Spleen (tissue), 11 donors: ENCODE results near the gene EVA1A. TPM values are rescaled to one million over a fixed set of nuclear protein-coding genes. Genes with fewer than 3 reads are reported as not detected.

Experiments
- DNase-seq: peaks from one replicate; pipeline ENCODE4 v3.0.0-alpha.2; 2020
- H3K27ac ChIP-seq, 8 donors: fragments of 200-600 bp; sonication (generic) in 7 of 8; 1 replicate in 4 of 8; 2 replicates in 4 of 8; pipeline versions ENCODE4 v1.5.0 to v1.8.0; 2016 to 2021; ENCODE audit warnings: inconsistent platforms in 4 of 8, mild to moderate bottlenecking in 4 of 8, moderate library complexity in 1 of 8
- H3K27me3 ChIP-seq, 7 donors: fragments of 200-600 bp; sonication (generic) in 6 of 7; replicated peaks in 1 of 7; 1 replicate in 4 of 7; 2 replicates in 3 of 7; pipeline versions ENCODE4 v1.5.0 to v1.8.0; 2016 to 2021; ENCODE audit warnings: inconsistent platforms in 3 of 7, mild to moderate bottlenecking in 1 of 7
- H3K36me3 ChIP-seq, 6 donors: fragments of 200-600 bp; sonication (generic) in 5 of 6; 1 replicate in 4 of 6; 2 replicates in 2 of 6; pipeline versions ENCODE4 v1.5.0 to v1.8.0; 2016 to 2021; ENCODE audit warnings: inconsistent platforms in 2 of 6
- H3K4me1 ChIP-seq, 6 donors: fragments of 200-600 bp; sonication (generic) in 5 of 6; 1 replicate in 3 of 6; 2 replicates in 3 of 6; pipeline versions ENCODE4 v1.5.0 to v1.8.0; 2016 to 2021; ENCODE audit warnings: inconsistent platforms in 3 of 6
- H3K4me3 ChIP-seq, 8 donors: fragments of 200-600 bp; sonication (generic) in 7 of 8; 1 replicate in 4 of 8; 2 replicates in 4 of 8; pipeline versions ENCODE4 v1.5.0 to v1.8.0; 2016 to 2021; ENCODE audit warnings: inconsistent platforms in 4 of 8, mild to moderate bottlenecking in 4 of 8, moderate library complexity in 2 of 8
- H3K9me3 ChIP-seq, 8 donors: fragments of 200-600 bp; sonication (generic) in 7 of 8; 1 replicate in 4 of 8; 2 replicates in 4 of 8; pipeline versions ENCODE4 v1.5.0 to v1.8.0; 2016 to 2021; ENCODE audit warnings: inconsistent platforms in 4 of 8
- CTCF ChIP-seq, 11 experiments: fragments of 200-600 bp in 7 of 11; fragments of 450-650 bp in 4 of 11; sonication (generic) in 4 of 11; IDR thresholded peaks in 8 of 11; conservative IDR thresholded peaks in 3 of 11; 1 replicate in 7 of 11; 2 replicates in 4 of 11; pipeline versions ENCODE4 v1.4.0 to v1.8.0; 2016 to 2021; ENCODE audit warnings: antibody characterized with exemption in 11 of 11, inconsistent platforms in 4 of 11, mild to moderate bottlenecking in 1 of 11
- POLR2A ChIP-seq, 3 donors: fragments of 450-650 bp; IDR thresholded peaks; one replicate each; pipeline ENCODE4 v1.5.1; 2017; ENCODE audit warnings: antibody characterized with exemption in 3 of 3, mild to moderate bottlenecking in 1 of 3
- POLR2AphosphoS5 ChIP-seq, 3 donors: sonication (generic); formaldehyde crosslinking; IDR thresholded peaks; one replicate each; pipeline ENCODE4 v1.5.1; 2017; ENCODE audit warnings: antibody characterized with exemption in 3 of 3
- WGBS, 5 donors: extraction: QIAGEN DNeasy Blood & Tissue Kit in 3 of 5; methylation state at CpG; one replicate each; pipeline versions ENCODE4 v1.1.5 to v1.1.7; 2013 to 2018; 5-methylcytosine and 5-hydroxymethylcytosine counted together
- intact Hi-C: fragments of 100-400 bp; cut with DNase I; formaldehyde crosslinking; loops from one replicate; pipeline ENCODE4 v1.15.0; 2023; ENCODE audit warnings: low total_unique reads
- polyA plus RNA-seq, 3 donors: library from polyadenylated mRNA; stranded (reverse); fragments of 200-250 nt; gene quantifications; one replicate each; pipeline ENCODE4 v1.2.1, GENCODE V29; 2013
- total RNA-seq, 7 donors: library from RNA; depleted of rRNA in 3 of 7; stranded (reverse); fragments of >200 nt in 3 of 7; fragmentation: NEBNext Ultra II Directional in 4 of 7; extraction: Animal tissue kit (Norgen Biotek cat#: 25700) in 4 of 7; gene quantifications; one replicate each; pipeline versions ENCODE4 v1.1.0 to v1.2.1, GENCODE V29; 2016 to 2021
- donor health status: healthy with polysubstance abuse.
- donor health status: DM: no; HTN: no; CAD: no; lungs with moderate emphysema.
- donor health status: DM: no; HTN: no; CAD: no.
- donor health status: Bipolar disorder and iron deficiency.
- donor health status: healthy.
- donor health status: DM: no; HTN: no; CAD: no.
- donor health status: DM: yes; HTN: yes; CAD: no.

Gene EVA1A
- total and polyA plus RNA-seq, 10 donors: 6.2 to 30.3 (median 14.4) TPM

- Histone ChIP-seq H3K4me3 (no peak overlapping the region), H3K4me1 (peaks cover 0 to 9% (median 7%) of the 10 kb centered on the region in 6 donors), H3K27me3 (peaks cover 0 to 58% (median 12%) of the 10 kb centered on the region in 7 donors), H3K36me3 (no peaks in the 10 kb centered on the region), H3K9me3 (no peaks in the 10 kb centered on the region), H3K27ac (peak overlapping the region in 4 of 8 donors; percentile 8 to 44 (median 24))
- no peak for DNase-seq
- TF ChIP-seq CTCF (IDR thresholded peaks at IDR 0.05 in 8 of 11, conservative IDR thresholded peaks at IDR 0.05 in 3 of 11) (no peak), POLR2A (IDR thresholded peaks at IDR 0.05) (no peak), POLR2AphosphoS5 (IDR thresholded peaks at IDR 0.05) (no peak)
- intact Hi-C loops: loop anchor here (5.0 kb wide), 1 partner anchor 145 kb away; no protein-coding TSS in a partner anchor
- WGBS, 5 donors: 59 to 79% (median 70%) methylated on average over 8 of the region's 8 CpGs
Observed at GRCh38 chr2:75606761-75607399, 46.1 kb upstream of the EVA1A start.

- no peak for DNase-seq
- Histone ChIP-seq H3K4me1 (peaks cover 0 to 9% (median 7%) of the 10 kb centered on the region in 6 donors), H3K36me3 (no peaks in the 10 kb centered on the region), H3K27ac (peak overlapping the region in 4 of 8 donors; percentile 14 to 44 (median 27)), H3K9me3 (no peaks in the 10 kb centered on the region), H3K4me3 (no peak overlapping the region), H3K27me3 (peaks cover 0 to 58% (median 12%) of the 10 kb centered on the region in 7 donors)
- 58 to 82% (median 64%) methylated on average over 5 to 6 of the region's 6 CpGs for WGBS, 5 donors
- intact Hi-C loops: loop anchor here (5.0 kb wide), 1 partner anchor 144 kb away; no protein-coding TSS in a partner anchor
- no peak for TF ChIP-seq CTCF (IDR thresholded peaks at IDR 0.05 in 8 of 11, conservative IDR thresholded peaks at IDR 0.05 in 3 of 11)
- no peak for TF ChIP-seq POLR2AphosphoS5 (IDR thresholded peaks at IDR 0.05)
- no peak for TF ChIP-seq POLR2A (IDR thresholded peaks at IDR 0.05)
Observed at GRCh38 chr2:75605770-75606529, 45.2 kb upstream of the EVA1A start.

DNA sequence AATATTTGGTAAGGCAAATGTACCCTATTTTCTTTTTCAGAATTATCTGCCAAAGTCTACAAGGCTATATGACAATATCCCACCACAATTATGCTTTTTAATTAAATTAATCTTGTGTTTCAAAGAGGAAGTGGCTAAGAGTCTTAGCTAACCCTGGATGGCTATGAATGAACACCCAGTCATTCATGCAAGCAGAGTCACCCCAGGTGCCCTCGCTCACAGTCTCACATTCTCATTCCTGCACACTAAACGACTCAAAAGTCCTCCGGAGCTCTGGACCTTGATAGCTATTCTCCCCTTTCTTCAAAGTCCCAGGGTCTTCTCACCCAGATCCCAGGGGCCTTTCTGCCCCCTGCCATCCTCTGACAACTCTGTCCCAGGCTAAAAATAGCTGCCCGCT lies 43.7 kb upstream of the EVA1A start:
- intact Hi-C loops: no loop called here
- no peak for DNase-seq

More for the DNA sequence above, 43.7 kb upstream of the EVA1A start:
- no peak overlapping the region for H3K27ac ChIP-seq
- no peak overlapping the region for H3K4me3 ChIP-seq
- peaks cover 0 to 9% (median 7%) of the 10 kb centered on the region in 6 donors for H3K4me1 ChIP-seq
- H3K9me3 ChIP-seq: no peaks in the 10 kb centered on the region
- 59 to 90% (median 70%) methylated on average over 4 of the region's 4 CpGs for WGBS, 5 donors
- H3K36me3 ChIP-seq: no peaks in the 10 kb centered on the region
- peaks cover 0 to 45% (median 10%) of the 10 kb centered on the region in 7 donors for H3K27me3 ChIP-seq
- TF ChIP-seq POLR2AphosphoS5 (IDR thresholded peaks at IDR 0.05) (no peak), POLR2A (IDR thresholded peaks at IDR 0.05) (no peak), CTCF (IDR thresholded peaks at IDR 0.05 in 8 of 11, conservative IDR thresholded peaks at IDR 0.05 in 3 of 11) (no peak)
